MM.1S (cell line): ENCODE measurements around the gene NOP56.
"Not testable (repeated sequence)": the region's sequence is repeated elsewhere in the genome, so short reads cannot be mapped to it uniquely, and the experiment has no call there.

Experiments
- CTCF ChIP-seq: fragments of 300-600 bp; sonication (generic); IDR thresholded peaks from 2 replicates; pipeline ENCODE4 v1.5.1; 2016; ENCODE audit warnings: antibody characterized with exemption, low read length, mixed read lengths
- EZH2 ChIP-seq: fragments of 300-600 bp; sonication (generic); optimal IDR thresholded peaks from 2 replicates; pipeline ENCODE3; 2017; ENCODE audit warnings: low read depth, mild to moderate bottlenecking, antibody characterized with exemption, low read length, mixed read lengths
- EZH2phosphoT487 ChIP-seq: fragments of 300-600 bp; sonication (generic); IDR thresholded peaks from 2 replicates; pipeline ENCODE4 v1.6.1; 2018; ENCODE audit warnings: antibody characterized with exemption, low read length

DNA sequence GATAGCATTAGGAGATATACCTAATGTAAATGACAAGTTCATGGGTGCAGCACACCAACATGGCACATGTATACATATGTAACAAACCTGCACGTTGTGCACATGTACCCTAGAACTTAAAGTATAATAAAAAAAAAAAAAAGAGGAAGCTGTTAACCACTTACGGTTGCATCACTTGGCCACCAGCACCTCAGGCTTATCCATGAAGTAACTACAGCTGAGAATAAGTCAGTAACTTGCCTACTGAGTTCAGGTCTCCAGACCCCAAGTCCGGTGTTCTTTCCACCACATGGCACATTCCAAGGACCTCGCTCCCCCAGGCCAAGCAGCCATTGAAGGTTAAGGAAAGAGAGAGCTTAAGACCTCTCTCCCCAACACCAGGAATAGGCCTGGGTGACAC is 32.4 kb downstream of the NOP56 start:
- not testable (repeated sequence) for TF ChIP-seq CTCF, EZH2phosphoT487, EZH2
